ENCODE results near the gene GADD45A. TPM values are rescaled to one million over a fixed set of nuclear protein-coding genes. Genes with fewer than 3 reads are reported as not detected.
A peak's percentile ranks its signal among the peaks of the same experiment; 100 is the strongest.

Gene GADD45A
- total RNA-seq, 1 donor: 54.8 TPM

DNA sequence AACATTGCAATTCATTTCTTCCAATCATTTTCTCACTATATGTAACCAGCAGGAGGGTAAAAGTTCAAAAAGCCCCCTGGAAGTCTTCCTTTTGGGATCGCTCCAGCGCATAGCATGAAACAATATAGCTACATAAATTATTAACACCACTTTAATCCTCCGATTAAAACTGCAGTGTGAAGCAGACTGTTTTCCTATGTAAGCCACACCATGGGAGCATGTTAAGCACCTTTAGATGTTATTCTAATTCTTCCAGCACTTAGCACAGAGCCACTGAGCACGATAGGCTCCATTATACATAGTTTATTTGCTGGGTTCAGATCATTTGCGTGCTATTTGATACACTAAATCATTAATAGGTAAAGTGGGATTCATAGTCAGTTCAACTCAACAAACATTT is 18.4 kb upstream of the GADD45A start:
- DNase-seq (ENCODE audit: low read depth): no peak
- no peak overlapping the region for H3K4me3 ChIP-seq (ENCODE audit: low read depth, low read length)
- TF ChIP-seq, protein P1, sequence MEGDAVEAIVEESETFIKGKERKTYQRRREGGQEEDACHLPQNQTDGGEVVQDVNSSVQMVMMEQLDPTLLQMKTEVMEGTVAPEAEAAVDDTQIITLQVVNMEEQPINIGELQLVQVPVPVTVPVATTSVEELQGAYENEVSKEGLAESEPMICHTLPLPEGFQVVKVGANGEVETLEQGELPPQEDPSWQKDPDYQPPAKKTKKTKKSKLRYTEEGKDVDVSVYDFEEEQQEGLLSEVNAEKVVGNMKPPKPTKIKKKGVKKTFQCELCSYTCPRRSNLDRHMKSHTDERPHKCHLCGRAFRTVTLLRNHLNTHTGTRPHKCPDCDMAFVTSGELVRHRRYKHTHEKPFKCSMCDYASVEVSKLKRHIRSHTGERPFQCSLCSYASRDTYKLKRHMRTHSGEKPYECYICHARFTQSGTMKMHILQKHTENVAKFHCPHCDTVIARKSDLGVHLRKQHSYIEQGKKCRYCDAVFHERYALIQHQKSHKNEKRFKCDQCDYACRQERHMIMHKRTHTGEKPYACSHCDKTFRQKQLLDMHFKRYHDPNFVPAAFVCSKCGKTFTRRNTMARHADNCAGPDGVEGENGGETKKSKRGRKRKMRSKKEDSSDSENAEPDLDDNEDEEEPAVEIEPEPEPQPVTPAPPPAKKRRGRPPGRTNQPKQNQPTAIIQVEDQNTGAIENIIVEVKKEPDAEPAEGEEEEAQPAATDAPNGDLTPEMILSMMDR (IDR thresholded peaks at IDR 0.05; ENCODE audit: insufficient read depth, low read depth, low read length): no peak

DNA sequence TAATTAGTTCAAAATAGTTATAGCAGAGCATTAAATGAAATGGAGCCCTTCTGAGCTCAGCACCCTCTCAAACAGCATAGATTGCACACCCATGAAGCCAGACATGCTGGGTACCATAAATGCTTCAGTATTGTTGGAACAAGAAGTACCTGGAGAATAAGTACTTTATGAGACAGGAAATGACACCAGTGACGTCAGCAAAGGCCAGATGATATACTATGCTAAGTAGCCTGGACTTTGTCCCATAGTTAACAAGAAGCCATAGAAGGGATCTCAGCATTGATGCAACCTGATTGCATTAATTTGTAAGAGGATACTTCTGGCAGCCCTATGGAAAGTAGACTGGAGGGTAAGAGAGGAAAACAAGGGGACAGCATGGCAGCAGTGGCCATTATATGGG is 16.3 kb upstream of the GADD45A start:
- no peak overlapping the region for H3K4me3 ChIP-seq (ENCODE audit: low read depth, low read length)
- peak; percentile 72 for DNase-seq (ENCODE audit: low read depth)
- TF ChIP-seq, protein P1 (IDR thresholded peaks at IDR 0.05; ENCODE audit: insufficient read depth, low read depth, low read length): no peak

DNA sequence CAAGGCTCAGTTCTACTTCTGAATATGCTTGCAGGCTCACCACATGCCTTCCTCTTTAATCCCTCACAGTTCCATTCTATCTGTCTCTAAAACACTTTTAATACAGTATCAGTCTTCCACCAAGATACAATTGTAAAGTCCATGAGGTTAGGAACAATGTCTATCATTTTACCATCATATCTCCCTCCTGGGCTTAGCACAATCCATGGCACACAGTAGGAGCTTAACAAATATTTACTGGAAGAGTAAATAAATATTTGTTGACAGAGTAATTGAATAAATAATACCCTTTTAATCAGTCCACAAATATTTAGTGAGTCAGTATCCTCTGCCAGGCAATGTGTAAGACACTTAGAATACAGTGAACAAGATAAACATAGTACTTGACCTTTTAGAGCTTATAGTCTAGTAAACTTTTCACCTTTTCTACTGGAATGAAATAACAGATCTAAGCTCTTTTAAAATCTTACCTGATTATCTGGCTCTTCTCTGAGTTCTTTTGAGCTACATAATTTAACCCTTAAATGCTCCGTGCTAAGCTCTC is 12.7 kb upstream of the GADD45A start:
- DNase-seq (ENCODE audit: low read depth): no peak
- TF ChIP-seq, protein P1 (IDR thresholded peaks at IDR 0.05; ENCODE audit: insufficient read depth, low read depth, low read length): no peak
- no peak overlapping the region for H3K4me3 ChIP-seq (ENCODE audit: low read depth, low read length)

DNA sequence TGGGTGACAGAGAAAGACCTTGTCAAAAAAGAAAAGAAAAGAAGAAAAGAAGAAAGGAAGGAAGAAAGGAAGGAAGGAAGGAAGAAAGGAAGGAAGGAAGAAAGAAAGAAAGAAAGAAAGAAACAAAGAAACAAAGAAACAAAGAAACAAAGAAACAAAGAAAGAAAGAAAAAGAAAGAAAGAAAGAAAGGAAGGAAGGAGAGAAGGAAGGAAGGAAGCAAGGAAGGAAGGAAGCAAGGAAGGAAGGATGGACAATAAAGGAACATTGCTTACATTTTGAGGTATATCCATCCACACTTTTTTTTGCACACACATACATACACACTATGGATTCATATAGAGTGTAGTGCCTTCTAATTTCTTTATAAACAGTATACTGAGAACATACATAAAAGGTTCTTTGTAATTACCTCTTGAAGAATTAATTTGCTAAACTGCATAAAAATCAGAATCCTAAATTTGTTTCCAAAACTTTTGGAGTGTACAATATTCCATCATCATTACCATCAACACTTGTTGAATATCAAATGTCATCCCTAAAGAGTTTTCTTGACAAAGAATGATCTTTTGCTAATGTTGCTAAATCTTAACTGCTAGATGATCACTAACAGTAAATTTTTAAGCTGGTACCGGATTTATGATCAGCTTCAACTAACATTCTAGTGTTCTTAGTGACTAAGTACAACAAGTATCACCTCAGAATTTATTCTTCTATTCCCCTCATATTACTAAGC is 11.4 kb upstream of the GADD45A start:
- no peak overlapping the region for H3K4me3 ChIP-seq (ENCODE audit: low read depth, low read length)
- DNase-seq (ENCODE audit: low read depth): no peak
- TF ChIP-seq, protein P1 (IDR thresholded peaks at IDR 0.05; ENCODE audit: insufficient read depth, low read depth, low read length): no peak

DNA sequence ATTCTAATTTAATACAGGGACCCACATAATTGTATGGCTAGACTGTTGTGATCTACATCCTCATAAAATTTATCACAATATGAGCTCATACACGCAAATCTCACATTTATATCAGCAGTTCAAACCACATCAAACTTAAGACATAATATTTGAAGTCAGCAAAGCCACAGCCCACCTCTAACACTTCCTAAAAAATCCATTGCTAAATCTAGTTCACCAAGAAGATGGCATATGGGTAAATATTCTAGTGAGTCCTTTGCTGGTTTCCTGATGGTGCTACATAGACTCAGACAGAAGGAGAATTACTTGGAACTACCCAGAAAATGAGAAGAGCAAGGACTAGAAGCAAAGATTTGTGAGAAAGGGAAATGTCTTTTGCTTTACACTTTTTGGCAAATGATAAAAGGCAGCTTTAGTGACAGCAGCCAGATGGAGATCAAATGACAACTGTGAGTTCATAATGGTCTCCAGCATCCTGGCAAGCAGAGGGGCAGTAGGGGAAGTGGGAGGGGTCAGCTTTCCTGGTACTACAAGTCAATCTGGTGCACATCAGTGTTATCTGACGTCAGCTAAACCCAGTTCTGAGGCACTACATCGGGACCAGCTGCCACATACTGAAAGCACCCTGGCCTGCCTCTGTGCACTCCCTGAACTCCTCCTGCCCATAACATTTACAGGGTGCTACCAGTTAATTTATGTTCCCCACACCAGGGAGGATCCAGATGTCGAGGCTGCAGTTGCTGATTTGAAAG is 10.6 kb upstream of the GADD45A start:
- no peak overlapping the region for H3K4me3 ChIP-seq (ENCODE audit: low read depth, low read length)
- peak; percentile 87 for DNase-seq (ENCODE audit: low read depth)
- TF ChIP-seq, protein P1 (IDR thresholded peaks at IDR 0.05; ENCODE audit: insufficient read depth, low read depth, low read length): no peak

DNA sequence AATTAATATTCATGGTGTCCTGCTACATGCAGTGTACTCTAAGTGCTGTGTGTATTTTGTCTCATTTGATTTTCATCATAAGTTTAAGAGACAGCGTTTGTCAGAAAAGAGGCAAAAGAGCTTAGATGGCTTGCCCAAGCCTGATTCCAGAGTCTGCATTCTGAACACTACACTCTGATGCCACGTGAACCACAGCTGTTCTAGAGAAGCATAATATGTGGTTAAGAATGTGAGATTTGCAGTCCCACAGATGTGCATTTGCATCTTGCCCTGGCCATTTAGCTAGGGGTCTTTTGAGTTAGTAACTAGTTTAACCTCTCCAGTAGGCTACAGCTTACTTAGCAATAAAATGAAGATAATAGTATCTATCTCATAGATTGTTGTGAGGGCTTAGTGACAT is 9.2 kb upstream of the GADD45A start:
- peak; percentile 73 for DNase-seq (ENCODE audit: low read depth)
- TF ChIP-seq, protein P1 (IDR thresholded peaks at IDR 0.05; ENCODE audit: insufficient read depth, low read depth, low read length): no peak
- no peak overlapping the region for H3K4me3 ChIP-seq (ENCODE audit: low read depth, low read length)

Data from fibroblast of villous mesenchyme (primary cell).